Erythroblast (primary cell): ENCODE measurements around the gene ZNF668.

Source experiments
- GATA1 ChIP-seq: IDR thresholded peaks from 2 replicates; pipeline ENCODE4 v1.6.1; 2011; ENCODE audit warnings: low read depth, mild to moderate bottlenecking, control low read depth, low read length, moderate library complexity
- POLR2A ChIP-seq: IDR thresholded peaks from 2 replicates; pipeline ENCODE4 v1.6.1; 2011; ENCODE audit warnings: mild to moderate bottlenecking, low read length

- TF ChIP-seq POLR2A (no peak), GATA1 (no peak)
Measured at GRCh38 chr16:31023252-31023602, 50.8 kb downstream of the ZNF668 start.
